GM12872 (cell line): Measurements from ENCODE around the gene VAMP4.

Experiments
- TF ChIP-seq, protein P1 (sequence below): IDR thresholded peaks from 3 replicates; pipeline ENCODE4 v1.5.1; 2011; ENCODE audit warnings: low read depth, mild to moderate bottlenecking, low read length, moderate library complexity; ENCODE audit not compliant: insufficient read depth

The VAMP4 gene

GRCh38 chr1:171741872-171742576 lies at the start of gene VAMP4:
Gene VAMP4, minus strand, starts transcription at chr1:171742065. Its CDS starts 3,651 bp downstream, at chr1:171738414.
- TF ChIP-seq, protein P1, sequence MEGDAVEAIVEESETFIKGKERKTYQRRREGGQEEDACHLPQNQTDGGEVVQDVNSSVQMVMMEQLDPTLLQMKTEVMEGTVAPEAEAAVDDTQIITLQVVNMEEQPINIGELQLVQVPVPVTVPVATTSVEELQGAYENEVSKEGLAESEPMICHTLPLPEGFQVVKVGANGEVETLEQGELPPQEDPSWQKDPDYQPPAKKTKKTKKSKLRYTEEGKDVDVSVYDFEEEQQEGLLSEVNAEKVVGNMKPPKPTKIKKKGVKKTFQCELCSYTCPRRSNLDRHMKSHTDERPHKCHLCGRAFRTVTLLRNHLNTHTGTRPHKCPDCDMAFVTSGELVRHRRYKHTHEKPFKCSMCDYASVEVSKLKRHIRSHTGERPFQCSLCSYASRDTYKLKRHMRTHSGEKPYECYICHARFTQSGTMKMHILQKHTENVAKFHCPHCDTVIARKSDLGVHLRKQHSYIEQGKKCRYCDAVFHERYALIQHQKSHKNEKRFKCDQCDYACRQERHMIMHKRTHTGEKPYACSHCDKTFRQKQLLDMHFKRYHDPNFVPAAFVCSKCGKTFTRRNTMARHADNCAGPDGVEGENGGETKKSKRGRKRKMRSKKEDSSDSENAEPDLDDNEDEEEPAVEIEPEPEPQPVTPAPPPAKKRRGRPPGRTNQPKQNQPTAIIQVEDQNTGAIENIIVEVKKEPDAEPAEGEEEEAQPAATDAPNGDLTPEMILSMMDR = no peak

GRCh38 chr1:171790318-171790717 lies 48.5 kb upstream of the VAMP4 start:
- TF ChIP-seq, protein P1 = no peak

- TF ChIP-seq, protein P1 = no peak
These were observed 46.8 kb upstream of the VAMP4 start for GRCh38 chr1:171788696-171789095.

GRCh38 chr1:171787686-171788480 lies 46.0 kb upstream of the VAMP4 start:
- TF ChIP-seq, protein P1 = no peak

DNA sequence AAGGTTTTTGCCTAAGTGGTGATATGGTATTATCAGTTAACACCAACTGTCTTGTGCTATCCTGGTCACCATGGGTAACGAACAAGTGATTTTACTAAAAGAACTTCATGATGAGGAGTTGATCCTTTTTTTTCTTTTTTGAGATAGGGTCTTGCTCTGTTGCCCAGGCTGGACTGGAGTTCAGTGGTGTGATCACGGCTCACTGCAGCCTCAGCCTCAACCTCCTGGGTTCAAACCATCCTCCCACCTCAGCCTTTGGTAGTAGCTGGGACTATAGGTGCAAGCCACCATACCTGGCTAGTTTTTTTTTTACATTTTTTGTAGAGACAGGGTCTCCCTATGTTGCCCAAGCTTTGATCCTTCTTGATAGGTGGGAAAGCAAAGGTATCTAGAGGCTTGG lies 44.7 kb upstream of the VAMP4 start:
- TF ChIP-seq, protein P1 = no peak

- TF ChIP-seq, protein P1 = no peak
These were observed 43.9 kb upstream of the VAMP4 start for GRCh38 chr1:171785766-171786165.

- TF ChIP-seq, protein P1 = no peak
These were observed 42.9 kb upstream of the VAMP4 start for GRCh38 chr1:171784784-171785183.
